HCT116 (cell line): ENCODE data around the gene SEM1. TPM values are rescaled to one million over a fixed set of nuclear protein-coding genes. Genes with fewer than 3 reads are reported as not detected.

Experiments
- ATAC-seq: fragments of 200-7000 bp; cut with Tn5 transposase; 2 replicates; pipeline ENCODE4 v1.9.1; 2020; ENCODE audit warnings: mild to moderate bottlenecking, moderate library complexity
- BruUV-seq: library from RNA; stranded (reverse); fragments of 400-500 nt; replicated peaks from 2 replicates; lab custom pipeline; 2021; lab: Mats Ljungman, UMichigan
- CTCF ChIA-PET: fragments of 300-600 bp; sonication (Branson Sonifier 250); formaldehyde crosslinking; loops from one replicate; lab custom pipeline; 2021; ENCODE audit warnings: antibody characterized with exemption; lab: Charles Lee
- POLR2A ChIA-PET: fragments of 300-600, 350-600 bp; sonication (Branson Sonifier 250); formaldehyde crosslinking; loops from one replicate; lab custom pipeline; 2021; ENCODE audit warnings: antibody characterized with exemption; lab: Charles Lee
- RAD21 ChIA-PET, 2 experiments: fragments of 300-600 bp; sonication (Branson Sonifier 250); formaldehyde crosslinking; loops; one replicate each; lab custom pipeline; 2023; ENCODE audit warnings: low total read pairs in 2 of 2; ENCODE audit not compliant: uncharacterized antibody in 2 of 2, unreplicated experiment in 2 of 2, low non-redundant PET in 1 of 2; lab: Charles Lee
- DNase-seq: peaks from one replicate; pipeline ENCODE4 v3.0.0-alpha.2; 2010; ENCODE audit warnings: low read depth, low spot score
- H2AFZ ChIP-seq: fragments of 200-600 bp; shearing (Covaris generic), sonication (generic); 2 replicates; pipeline ENCODE4 v1.6.1; 2017; ENCODE audit warnings: low read depth, mixed run types, mixed read lengths, antibody characterized with exemption, low read length; ENCODE audit not compliant: poor library complexity, severe bottlenecking
- H3K27ac ChIP-seq: 2 replicates; pipeline ENCODE4 v1.5.1; 2012; ENCODE audit warnings: low read depth, low read length
- H3K27me3 ChIP-seq: fragments of 200-600 bp; sonication (generic); 2 replicates; pipeline ENCODE4 v1.6.1; 2016; ENCODE audit warnings: mixed run types, low read length, mixed read lengths; ENCODE audit not compliant: insufficient read depth
- H3K36me3 ChIP-seq, 2 experiments: fragments of 200-500 bp in 1 of 2; fragments of 200-600 bp in 1 of 2; sonication (Bioruptor generic) in 1 of 2; sonication (generic) in 1 of 2; 2 replicates each; pipeline versions ENCODE4 v1.5.1 to v1.6.1; 2014 to 2016; ENCODE audit warnings: low read length in 2 of 2, inconsistent platforms in 1 of 2, mixed read lengths in 1 of 2, mixed run types in 1 of 2; ENCODE audit not compliant: insufficient read depth in 2 of 2, control insufficient read depth in 1 of 2
- H3K4me1 ChIP-seq, 2 experiments: fragments of 200-600 bp in 1 of 2; sonication (generic) in 1 of 2; 2 replicates each; pipeline versions ENCODE4 v1.5.1 to v1.6.1; 2012 to 2017; ENCODE audit warnings: low read length in 2 of 2, inconsistent platforms in 1 of 2, mild to moderate bottlenecking in 1 of 2, mixed read lengths in 1 of 2, mixed run types in 1 of 2, moderate library complexity in 1 of 2; ENCODE audit not compliant: insufficient read depth in 2 of 2, control insufficient read depth in 1 of 2
- H3K4me2 ChIP-seq: fragments of 200-600 bp; sonication (generic); 2 replicates; pipeline ENCODE4 v1.6.1; 2017; ENCODE audit warnings: mixed run types, low read length, mixed read lengths
- H3K4me3 ChIP-seq, 2 experiments: fragments of 200-600 bp in 1 of 2; sonication (generic) in 1 of 2; replicated peaks in 1 of 2; 2 replicates each; pipeline ENCODE4 v1.5.1; 2011 to 2016; ENCODE audit warnings: low read length in 2 of 2, control low read depth in 1 of 2, low read depth in 1 of 2, mild to moderate bottlenecking in 1 of 2, mixed read lengths in 1 of 2, mixed run types in 1 of 2
- H3K79me2 ChIP-seq: fragments of 200-600 bp; sonication (generic); 2 replicates; pipeline ENCODE4 v1.6.1; 2017; ENCODE audit warnings: mild to moderate bottlenecking, mixed run types, low read length, moderate library complexity, mixed read lengths; ENCODE audit not compliant: insufficient read depth
- H3K9ac ChIP-seq: fragments of 200-600 bp; sonication (generic); 2 replicates; pipeline ENCODE4 v1.6.1; 2016; ENCODE audit warnings: low read length, mixed read lengths
- H3K9me2 ChIP-seq: fragments of 200-600 bp; sonication (generic), shearing (Covaris generic); 2 replicates; pipeline ENCODE4 v1.6.1; 2017; ENCODE audit warnings: mixed run types, mild to moderate bottlenecking, moderate library complexity; ENCODE audit not compliant: insufficient read depth
- H3K9me3 ChIP-seq, 2 experiments: fragments of 200-500 bp in 1 of 2; fragments of 200-600 bp in 1 of 2; sonication (Bioruptor generic) in 1 of 2; sonication (generic) in 1 of 2; 2 replicates each; pipeline ENCODE4 v1.6.1; 2014 to 2017; ENCODE audit warnings: low read length in 2 of 2, mixed read lengths in 2 of 2, inconsistent platforms in 1 of 2, low read depth in 1 of 2, mild to moderate bottlenecking in 1 of 2, mixed run types in 1 of 2, moderate library complexity in 1 of 2; ENCODE audit not compliant: control insufficient read depth in 1 of 2, insufficient read depth in 1 of 2
- H4K20me1 ChIP-seq: fragments of 200-600 bp; sonication (generic), shearing (Covaris generic); 2 replicates; pipeline ENCODE4 v1.6.1; 2017; ENCODE audit warnings: mixed run types, mild to moderate bottlenecking, moderate library complexity; ENCODE audit not compliant: insufficient read depth
- CBX3 ChIP-seq: IDR thresholded peaks from 2 replicates; pipeline ENCODE4 v1.6.1; 2012; ENCODE audit warnings: low read depth
- CEBPB ChIP-seq: IDR thresholded peaks from 2 replicates; pipeline ENCODE4 v1.6.1; 2012; ENCODE audit warnings: low read depth
- CTCF ChIP-seq, 3 experiments: fragments of 200-600 bp in 1 of 3; sonication (generic) in 1 of 3; IDR thresholded peaks in 2 of 3; conservative IDR thresholded peaks in 1 of 3; 2 replicates each; pipeline ENCODE4 v1.5.1; 2012 to 2017; ENCODE audit warnings: low read depth in 2 of 3, low read length in 2 of 3, antibody characterized with exemption in 1 of 3, borderline replicate concordance in 1 of 3, control low read depth in 1 of 3, mild to moderate bottlenecking in 1 of 3, mixed read lengths in 1 of 3, mixed run types in 1 of 3, moderate library complexity in 1 of 3; ENCODE audit not compliant: insufficient read depth in 1 of 3
- EGR1 ChIP-seq: IDR thresholded peaks from 2 replicates; pipeline ENCODE4 v1.6.1; 2012; ENCODE audit warnings: low read depth
- ELF1 ChIP-seq: IDR thresholded peaks from 2 replicates; pipeline ENCODE4 v1.6.1; 2012; ENCODE audit warnings: low read depth, borderline replicate concordance
- EZH2 ChIP-seq: fragments of 200-600 bp; sonication (generic); IDR thresholded peaks from 2 replicates; pipeline ENCODE4 v1.6.1; 2017; ENCODE audit warnings: antibody characterized with exemption, mixed run types
- FOSL1 ChIP-seq: IDR thresholded peaks from 2 replicates; pipeline ENCODE4 v1.6.1; 2012; ENCODE audit warnings: low read depth
- JUND ChIP-seq: IDR thresholded peaks from 2 replicates; pipeline ENCODE4 v1.6.1; 2012
- MAX ChIP-seq: IDR thresholded peaks from 2 replicates; pipeline ENCODE4 v1.6.1; 2012
- POLR2A ChIP-seq: IDR thresholded peaks from 2 replicates; pipeline ENCODE4 v1.7.0; 2011; ENCODE audit warnings: borderline replicate concordance; ENCODE audit not compliant: insufficient read depth, insufficient read length; ENCODE audit errors: extremely low read depth
- POLR2AphosphoS5 ChIP-seq: IDR thresholded peaks from 2 replicates; pipeline ENCODE4 v1.6.1; 2011; ENCODE audit warnings: mild to moderate bottlenecking, low read depth, low read length, moderate library complexity
- REST ChIP-seq: IDR thresholded peaks from 2 replicates; pipeline ENCODE4 v1.6.1; 2012; ENCODE audit warnings: low read depth
- SIN3A ChIP-seq: IDR thresholded peaks from 2 replicates; pipeline ENCODE4 v1.6.1; 2012; ENCODE audit warnings: low read depth
- SP1 ChIP-seq: IDR thresholded peaks from 2 replicates; pipeline ENCODE4 v1.6.1; 2012; ENCODE audit warnings: low read depth
- SRF ChIP-seq: IDR thresholded peaks from 2 replicates; pipeline ENCODE4 v1.6.1; 2012; ENCODE audit warnings: low read depth
- TCF7L2 ChIP-seq: IDR thresholded peaks from 2 replicates; pipeline ENCODE4 v1.7.0; 2011; ENCODE audit warnings: borderline replicate concordance, inconsistent platforms; ENCODE audit not compliant: insufficient read depth, insufficient read length; ENCODE audit errors: extremely low read depth
- YY1 ChIP-seq: IDR thresholded peaks from 2 replicates; pipeline ENCODE4 v1.6.1; 2011; ENCODE audit warnings: low read length, low read depth, moderate library complexity, mild to moderate bottlenecking; ENCODE audit not compliant: insufficient replicate concordance; ENCODE audit errors: extremely low read depth
- ZBTB33 ChIP-seq: IDR thresholded peaks from 2 replicates; pipeline ENCODE4 v1.6.1; 2011; ENCODE audit warnings: mild to moderate bottlenecking, low read length, moderate library complexity; ENCODE audit not compliant: insufficient replicate concordance; ENCODE audit errors: extremely low read depth
- ZNF274 ChIP-seq: fragments of 200-500 bp; sonication (Bioruptor generic); IDR thresholded peaks from 2 replicates; pipeline ENCODE4 v1.6.1; 2014; ENCODE audit warnings: mild to moderate bottlenecking, low read depth, low read length, inconsistent platforms
- intact Hi-C: fragments of 100-400 bp; cut with micrococcal nuclease; formaldehyde crosslinking; loops from 2 replicates; pipeline ENCODE4 v1.10.0; 2022
- total RNA-seq: library from RNA; stranded (reverse); gene quantifications from one replicate; pipeline ENCODE4 v1.2.1, GENCODE V29; 2021; ENCODE audit not compliant: unreplicated experiment

The SEM1 gene
- total RNA-seq, 1 experiment from 2014 or later, result 45.7 TPM

GRCh38 chr7:96670338-96671289 lies 39.0 kb downstream of the SEM1 start:
- CTCF ChIA-PET, result no interaction called here
- POLR2A ChIA-PET, result no interaction called here
- Histone ChIP-seq H3K4me2 (no peak overlapping the region), H3K4me3 (no peak overlapping the region), H2AFZ (no peak overlapping the region), H3K27me3 (no peaks in the 10 kb centered on the region), H3K9me2 (no peaks in the 10 kb centered on the region), H3K4me1 (no peaks in the 10 kb centered on the region), H3K9ac (no peak overlapping the region), H3K79me2 (0 out of 2 replicates have a peak, but pooled peaks cover 3% of the 10 kb centered on the region), H3K27ac (no peak overlapping the region), H3K9me3 (no peaks in the 10 kb centered on the region), H3K36me3 (0 out of 4 replicates have a peak, but pooled peaks cover 0 to 8% of the 10 kb centered on the region in 2 experiments), H4K20me1 (no peaks in the 10 kb centered on the region)
- ATAC-seq (no peak), DNase-seq (no peak)
- no TSS peak for BruUV-seq
- intact Hi-C loops, result no loop called here
- RAD21 ChIA-PET, result no interaction called here
- TF ChIP-seq POLR2AphosphoS5 (no peak), ZNF274 (no peak), EGR1 (no peak), EZH2 (no peak), SRF (no peak), JUND (no peak), TCF7L2 (no peak), MAX (no peak), FOSL1 (no peak), CBX3 (no peak), POLR2A (no peak), REST (no peak), SP1 (no peak), YY1 (no peak), CEBPB (no peak), ELF1 (no peak), CTCF (IDR thresholded peaks at IDR 0.05 in 2 of 3, conservative IDR thresholded peaks at IDR 0.05 in 1 of 3; ENCODE audit: borderline replicate concordance in 1 of 3, insufficient read depth in 1 of 3, low read depth in 2 of 3, low read length in 2 of 3) (no peak), ZBTB33 (no peak), SIN3A (no peak)
